KMS-11 (cell line): ENCODE results near the gene GPR149.

Source experiments
- H2AFZ ChIP-seq: fragments of 200-600 bp; sonication (generic); 2 replicates; pipeline ENCODE4 v1.6.1; 2016; ENCODE audit warnings: antibody characterized with exemption, mixed run types, low read depth
- H3K27ac ChIP-seq: fragments of 200-600 bp; sonication (generic); 2 replicates; pipeline ENCODE4 v1.6.1; 2016; ENCODE audit warnings: mild to moderate bottlenecking, mixed run types
- H3K27me3 ChIP-seq: fragments of 200-600 bp; sonication (generic); 2 replicates; pipeline ENCODE4 v1.6.1; 2017; ENCODE audit warnings: mild to moderate bottlenecking, low read depth, mixed run types, moderate library complexity; ENCODE audit not compliant: insufficient read depth
- H3K36me3 ChIP-seq: fragments of 200-600 bp; sonication (generic); 2 replicates; pipeline ENCODE4 v1.6.1; 2017; ENCODE audit warnings: mild to moderate bottlenecking, mixed run types; ENCODE audit not compliant: insufficient read depth
- H3K4me1 ChIP-seq: fragments of 200-600 bp; sonication (generic); 2 replicates; pipeline ENCODE4 v1.6.1; 2016; ENCODE audit warnings: mild to moderate bottlenecking, low read depth, mixed run types; ENCODE audit not compliant: poor library complexity, severe bottlenecking
- H3K4me2 ChIP-seq: fragments of 200-600 bp; sonication (generic); 2 replicates; pipeline ENCODE4 v1.7.0; 2016; ENCODE audit warnings: mild to moderate bottlenecking, mixed run types
- H3K4me3 ChIP-seq: fragments of 200-600 bp; sonication (generic); IDR thresholded peaks from 2 replicates; pipeline ENCODE4 v1.6.1; 2017; ENCODE audit warnings: low read depth, low read length, mixed read lengths; ENCODE audit not compliant: insufficient read depth
- H3K79me2 ChIP-seq: fragments of 200-600 bp; sonication (generic); 2 replicates; pipeline ENCODE4 v1.6.1; 2016; ENCODE audit warnings: low read depth, mixed run types; ENCODE audit not compliant: insufficient read depth
- H3K9ac ChIP-seq: fragments of 200-600 bp; sonication (generic); 2 replicates; pipeline ENCODE4 v1.6.1; 2016; ENCODE audit warnings: mild to moderate bottlenecking, mixed run types
- H4K20me1 ChIP-seq: fragments of 200-600 bp; sonication (generic); 2 replicates; pipeline ENCODE4 v1.6.1; 2016; ENCODE audit warnings: mild to moderate bottlenecking, mixed run types; ENCODE audit not compliant: insufficient read depth
- TF ChIP-seq, protein P1 (sequence below): fragments of 200-600 bp; sonication (generic); conservative IDR thresholded peaks from 2 replicates; pipeline ENCODE4 v1.6.1; 2017; ENCODE audit warnings: low read depth, mild to moderate bottlenecking, antibody characterized with exemption, low read length, moderate library complexity, mixed read lengths

GPR149 gene

DNA sequence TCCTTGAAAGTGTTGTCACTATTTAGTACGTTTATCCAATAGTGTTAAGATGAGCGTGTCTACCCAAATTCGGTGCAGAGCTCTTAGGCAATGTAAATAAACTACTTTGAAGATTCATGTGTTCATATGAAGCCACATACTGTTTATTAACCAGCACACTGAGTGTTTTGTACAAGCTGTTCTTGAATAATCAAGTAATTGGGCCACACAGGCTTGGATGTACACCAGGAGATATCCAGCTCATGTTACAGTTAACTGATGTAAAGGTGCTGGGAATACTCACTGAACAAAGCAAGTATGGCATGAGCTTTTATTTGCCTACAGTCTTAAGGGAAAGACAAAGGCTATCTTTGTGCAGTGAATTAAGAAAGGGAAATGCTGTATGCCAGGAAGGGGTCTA is 105.1 kb downstream of the GPR149 start:
- peak overlapping the region; percentile 83 for H3K4me2 ChIP-seq

DNA sequence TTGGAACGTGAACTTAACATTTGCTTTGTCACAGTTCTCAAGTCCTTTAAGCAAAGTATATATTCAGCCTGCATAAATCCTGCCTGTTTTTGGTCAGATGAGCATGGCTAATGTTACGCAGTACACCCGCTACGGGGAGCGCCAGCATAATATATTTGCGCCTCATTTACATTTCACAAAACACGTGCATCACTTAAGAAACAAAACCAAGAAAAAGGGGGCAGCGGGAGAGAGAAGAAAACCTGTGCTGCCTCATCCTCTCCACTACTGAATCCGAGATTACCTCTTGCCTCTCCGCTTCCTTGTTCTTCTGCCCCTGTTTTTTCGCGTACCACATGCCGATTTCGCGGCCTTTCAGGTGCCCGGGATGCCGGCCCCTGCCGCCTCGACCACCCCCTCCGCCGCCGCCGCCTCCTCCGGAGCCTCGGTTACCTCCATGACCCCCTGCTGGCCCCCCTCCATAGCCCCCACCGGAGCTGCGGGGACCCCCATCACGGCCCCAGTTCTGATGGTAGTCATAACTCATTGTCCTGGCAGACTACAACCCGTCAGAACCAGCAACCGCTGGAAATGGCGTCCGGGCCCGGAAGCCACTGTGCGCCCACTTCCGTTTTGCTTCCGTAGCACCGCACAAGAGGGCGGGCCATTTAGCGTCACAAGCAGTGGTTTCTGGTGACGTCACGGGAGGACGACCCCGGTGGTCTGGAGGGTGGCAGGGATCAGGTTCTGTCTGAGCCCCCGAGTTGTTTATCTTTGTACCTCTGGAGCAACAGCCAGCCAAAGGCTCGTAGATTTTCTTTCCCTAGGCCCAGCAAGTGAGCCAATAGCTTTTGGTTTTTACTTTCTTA is 105.9 kb downstream of the GPR149 start, which contains the start of gene DHX36:
Gene DHX36 (minus strand): TSS at position 597 of the 848 bp plus-strand sequence. CDS start 71 bp downstream, at position 526.
- H3K27me3 ChIP-seq = no peaks in the 10 kb centered on the region
- H2AFZ ChIP-seq = peak within 1 kb of the TSS; percentile 91
- H3K4me3 ChIP-seq = peak within 1 kb of the TSS; percentile 56
- peak within 1 kb of the TSS; percentile 88 for H3K4me2 ChIP-seq
- H4K20me1 ChIP-seq = peaks cover 19% of the 10 kb centered on the region
- peaks cover 49% of the 10 kb centered on the region for H3K79me2 ChIP-seq
- H3K36me3 ChIP-seq = no peaks in the 10 kb centered on the region
- H3K27ac ChIP-seq = peak within 1 kb of the TSS; percentile 91
- TF ChIP-seq, protein P1, sequence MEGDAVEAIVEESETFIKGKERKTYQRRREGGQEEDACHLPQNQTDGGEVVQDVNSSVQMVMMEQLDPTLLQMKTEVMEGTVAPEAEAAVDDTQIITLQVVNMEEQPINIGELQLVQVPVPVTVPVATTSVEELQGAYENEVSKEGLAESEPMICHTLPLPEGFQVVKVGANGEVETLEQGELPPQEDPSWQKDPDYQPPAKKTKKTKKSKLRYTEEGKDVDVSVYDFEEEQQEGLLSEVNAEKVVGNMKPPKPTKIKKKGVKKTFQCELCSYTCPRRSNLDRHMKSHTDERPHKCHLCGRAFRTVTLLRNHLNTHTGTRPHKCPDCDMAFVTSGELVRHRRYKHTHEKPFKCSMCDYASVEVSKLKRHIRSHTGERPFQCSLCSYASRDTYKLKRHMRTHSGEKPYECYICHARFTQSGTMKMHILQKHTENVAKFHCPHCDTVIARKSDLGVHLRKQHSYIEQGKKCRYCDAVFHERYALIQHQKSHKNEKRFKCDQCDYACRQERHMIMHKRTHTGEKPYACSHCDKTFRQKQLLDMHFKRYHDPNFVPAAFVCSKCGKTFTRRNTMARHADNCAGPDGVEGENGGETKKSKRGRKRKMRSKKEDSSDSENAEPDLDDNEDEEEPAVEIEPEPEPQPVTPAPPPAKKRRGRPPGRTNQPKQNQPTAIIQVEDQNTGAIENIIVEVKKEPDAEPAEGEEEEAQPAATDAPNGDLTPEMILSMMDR = no peak
- peaks cover 29% of the 10 kb centered on the region for H3K4me1 ChIP-seq
- peak within 1 kb of the TSS; percentile 95 for H3K9ac ChIP-seq

More for the DNA sequence above, 105.1 kb downstream of the GPR149 start:
- H3K9ac ChIP-seq = peak overlapping the region; percentile 95
- no peaks in the 10 kb centered on the region for H3K36me3 ChIP-seq
- H2AFZ ChIP-seq = peak overlapping the region; percentile 91
- H3K4me3 ChIP-seq = no peak overlapping the region
- no peaks in the 10 kb centered on the region for H3K27me3 ChIP-seq
- peak overlapping the region; percentile 91 for H3K27ac ChIP-seq
- peaks cover 29% of the 10 kb centered on the region for H3K4me1 ChIP-seq
- H3K79me2 ChIP-seq = peaks cover 41% of the 10 kb centered on the region
- TF ChIP-seq, protein P1 = no peak
- H4K20me1 ChIP-seq = peaks cover 19% of the 10 kb centered on the region

DNA sequence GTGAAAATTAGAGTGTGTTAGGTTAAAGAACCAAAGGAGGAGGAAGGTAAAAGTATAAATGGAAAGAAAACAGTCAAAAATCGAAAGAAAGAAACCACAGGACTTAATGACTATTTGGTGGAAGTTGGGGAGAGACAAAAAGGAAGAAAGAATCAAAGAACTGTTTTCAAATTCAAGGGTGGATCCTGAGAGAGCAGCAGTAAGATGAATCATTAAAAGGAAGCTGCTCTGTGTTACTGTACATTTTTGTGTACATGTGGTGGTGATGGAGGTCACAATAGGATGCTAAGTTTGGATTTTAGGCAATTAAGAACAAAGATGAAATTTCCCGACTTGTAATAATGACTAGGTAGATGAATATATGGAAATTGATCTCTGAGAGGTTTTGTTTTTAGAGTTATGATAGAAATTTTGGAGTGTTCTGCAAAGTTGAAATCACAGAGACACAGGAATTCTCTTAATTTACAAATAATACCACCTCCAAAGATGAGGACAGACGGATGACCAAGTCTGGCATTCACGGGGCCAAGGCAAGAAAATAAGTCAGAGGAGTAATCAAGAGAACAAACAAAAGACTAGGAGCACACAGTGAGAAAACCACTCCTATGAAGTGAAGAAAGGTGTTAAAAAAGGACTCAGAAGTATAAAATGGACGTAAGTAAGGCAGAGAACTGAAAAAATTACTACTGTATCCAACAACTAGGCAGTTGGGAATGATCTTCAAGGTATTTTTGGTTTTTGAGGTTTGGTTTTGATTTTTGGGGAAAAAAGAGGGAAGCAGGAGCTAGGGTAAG is 112.8 kb downstream of the GPR149 start:
- no peak overlapping the region for H3K4me2 ChIP-seq

DNA sequence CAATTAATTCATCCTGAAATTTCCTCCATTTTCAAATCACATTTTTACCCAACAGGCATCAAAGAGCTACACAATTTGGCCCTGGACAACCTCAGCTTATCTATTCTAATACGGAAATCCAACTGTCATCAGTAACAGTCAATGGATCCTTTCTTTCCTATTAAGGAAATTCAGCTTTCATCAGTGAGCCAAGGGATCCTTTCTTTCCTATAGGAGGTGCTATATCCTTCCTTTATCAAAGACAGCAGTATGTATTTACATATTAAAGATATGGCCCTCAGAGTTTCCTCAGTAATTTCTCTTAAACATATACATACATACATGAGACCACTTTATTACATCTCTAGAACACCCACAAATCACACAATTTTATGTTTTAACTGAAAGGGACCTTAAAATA is 115.8 kb downstream of the GPR149 start:
- H3K27me3 ChIP-seq = no peaks in the 10 kb centered on the region
- no peak overlapping the region for H2AFZ ChIP-seq
- H4K20me1 ChIP-seq = peaks cover 21% of the 10 kb centered on the region
- no peak overlapping the region for H3K4me2 ChIP-seq
- H3K4me3 ChIP-seq = no peak overlapping the region
- no peak overlapping the region for H3K27ac ChIP-seq
- peaks cover 15% of the 10 kb centered on the region for H3K36me3 ChIP-seq
- peaks cover 38% of the 10 kb centered on the region for H3K79me2 ChIP-seq
- TF ChIP-seq, protein P1 = peak; percentile 20; the same call in 1 of the 2 replicates
- H3K9ac ChIP-seq = no peak overlapping the region
- peaks cover 16% of the 10 kb centered on the region for H3K4me1 ChIP-seq

More for the DNA sequence above, 112.8 kb downstream of the GPR149 start:
- TF ChIP-seq, protein P1 = no peak
- peaks cover 15% of the 10 kb centered on the region for H3K36me3 ChIP-seq
- H3K9ac ChIP-seq = no peak overlapping the region
- H3K4me1 ChIP-seq = peaks cover 25% of the 10 kb centered on the region
- no peak overlapping the region for H3K27ac ChIP-seq
- no peak overlapping the region for H3K4me3 ChIP-seq
- no peak overlapping the region for H2AFZ ChIP-seq
- peaks cover 68% of the 10 kb centered on the region for H3K79me2 ChIP-seq
- H4K20me1 ChIP-seq = peaks cover 36% of the 10 kb centered on the region
- no peaks in the 10 kb centered on the region for H3K27me3 ChIP-seq
